ENCODE results near the gene AGBL4.
"Not testable (repeated sequence)": the region's sequence is repeated elsewhere in the genome, so short reads cannot be mapped to it uniquely, and the experiment has no call there.

The AGBL4 gene

DNA sequence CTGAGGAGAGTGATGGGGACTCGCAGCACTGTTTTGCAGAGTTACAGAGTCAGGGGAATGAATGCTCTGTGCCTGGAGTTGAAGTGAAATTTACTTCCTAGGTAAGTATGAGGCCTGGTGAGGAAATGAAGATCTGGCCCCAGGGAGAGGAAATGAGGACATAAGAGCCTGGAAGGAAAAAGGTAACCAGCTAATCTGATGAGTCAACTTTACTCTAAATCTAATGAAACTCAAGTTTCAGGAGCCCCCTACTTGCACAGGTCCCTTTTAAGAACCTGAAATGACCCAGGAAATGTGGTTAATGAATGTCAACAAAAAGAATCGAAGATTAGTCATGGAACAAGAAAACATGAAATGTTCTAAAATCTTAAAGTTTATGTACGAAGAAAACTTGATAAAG, 599.0 kb downstream of the AGBL4 start:
- no peak for DNase-seq

DNA sequence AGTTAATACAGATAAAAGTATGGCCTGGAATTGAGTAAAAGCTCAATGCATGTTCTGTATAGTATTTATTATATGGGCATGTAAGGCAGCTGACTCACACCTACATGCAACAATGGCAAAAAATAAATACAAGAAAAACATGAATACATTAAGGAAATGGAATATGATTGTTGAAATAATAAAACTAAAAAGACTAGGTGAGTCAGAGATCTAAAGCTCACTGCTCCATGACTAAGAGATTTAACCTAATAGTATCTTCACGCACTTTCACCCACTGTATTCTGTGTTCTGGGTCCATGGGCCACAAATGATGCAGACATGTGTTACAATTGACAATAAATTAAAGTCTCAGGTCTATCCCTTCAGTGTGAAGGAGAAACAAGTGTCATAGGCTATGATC, 607.0 kb downstream of the AGBL4 start:
- DNase-seq: no peak

DNA sequence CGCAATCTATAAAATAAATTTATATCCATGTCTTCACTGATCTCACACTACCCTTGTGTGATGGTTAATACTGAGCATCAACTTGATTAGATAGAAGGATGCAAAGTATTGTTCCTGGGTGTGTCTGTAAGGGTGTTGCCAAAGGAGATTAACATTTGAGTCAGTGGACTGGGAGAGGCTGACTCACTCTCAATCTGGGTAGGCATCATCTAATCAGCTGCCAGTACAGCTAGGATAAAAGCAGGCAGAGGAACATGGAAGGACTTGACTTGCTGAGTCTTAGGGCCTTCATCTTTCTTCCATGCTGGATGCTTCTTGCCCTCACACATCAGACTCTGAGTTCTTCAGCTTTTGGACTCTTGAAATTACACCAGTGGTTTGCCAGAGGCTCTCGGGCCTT, 615.4 kb downstream of the AGBL4 start:
- DNase-seq: no peak

DNA sequence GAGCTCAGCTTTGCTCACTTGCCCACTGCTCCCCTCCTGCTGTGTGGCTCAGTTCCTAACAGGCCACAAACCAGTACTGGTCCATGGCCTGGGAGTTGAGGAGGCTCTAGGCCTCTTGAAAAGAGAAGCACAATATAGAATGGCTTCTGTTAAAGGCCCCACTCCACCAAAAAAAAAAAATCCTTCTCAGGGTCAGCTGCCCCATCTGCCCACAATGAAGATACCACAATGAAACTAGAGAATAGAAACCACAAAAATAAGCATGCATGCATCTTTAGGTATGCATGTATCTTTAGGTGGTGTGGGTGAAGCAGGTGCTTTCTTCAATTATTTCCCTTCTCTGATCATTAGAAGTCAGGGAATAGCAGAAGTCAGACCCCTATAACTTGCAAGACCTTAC, 626.7 kb downstream of the AGBL4 start:
- DNase-seq: no peak

DNA sequence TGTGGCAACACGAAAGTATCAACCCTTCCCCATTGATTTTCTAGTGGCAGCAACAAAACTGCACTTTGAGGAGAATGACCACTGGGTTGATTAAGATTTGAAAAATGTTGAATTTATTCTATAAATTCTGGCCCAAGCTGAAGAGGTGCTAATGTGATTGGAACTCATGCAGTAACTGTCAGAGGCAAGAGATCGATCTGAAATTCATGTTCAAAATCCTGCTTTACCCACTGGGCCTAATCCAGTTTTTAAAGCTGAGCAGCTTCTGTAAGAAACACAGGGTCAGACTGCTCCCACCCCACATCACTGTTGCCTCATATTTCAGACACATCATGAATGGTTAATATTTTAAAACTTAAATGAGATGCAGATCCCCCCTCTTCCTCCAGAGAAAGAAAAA, 629.6 kb downstream of the AGBL4 start:
- no peak for DNase-seq

DNA sequence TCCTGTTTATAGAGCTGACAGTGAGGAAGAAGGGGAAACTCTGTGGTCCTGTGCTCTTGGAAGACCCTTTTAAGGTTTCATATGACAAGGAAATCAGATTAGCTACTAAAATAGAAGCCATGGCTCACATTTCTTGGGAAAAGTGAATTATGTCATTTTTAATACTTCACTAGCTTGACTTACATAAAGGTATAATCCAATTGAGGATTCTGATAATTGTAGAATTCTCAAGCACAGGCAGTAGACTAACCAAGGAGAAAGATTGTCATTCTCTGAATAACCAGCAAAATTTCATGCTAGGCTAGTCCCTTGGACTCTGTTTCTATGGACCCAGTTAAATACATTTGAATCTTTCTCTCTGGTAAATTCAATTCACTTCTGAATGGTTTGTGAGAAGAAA, 634.1 kb downstream of the AGBL4 start:
- no peak for DNase-seq

DNA sequence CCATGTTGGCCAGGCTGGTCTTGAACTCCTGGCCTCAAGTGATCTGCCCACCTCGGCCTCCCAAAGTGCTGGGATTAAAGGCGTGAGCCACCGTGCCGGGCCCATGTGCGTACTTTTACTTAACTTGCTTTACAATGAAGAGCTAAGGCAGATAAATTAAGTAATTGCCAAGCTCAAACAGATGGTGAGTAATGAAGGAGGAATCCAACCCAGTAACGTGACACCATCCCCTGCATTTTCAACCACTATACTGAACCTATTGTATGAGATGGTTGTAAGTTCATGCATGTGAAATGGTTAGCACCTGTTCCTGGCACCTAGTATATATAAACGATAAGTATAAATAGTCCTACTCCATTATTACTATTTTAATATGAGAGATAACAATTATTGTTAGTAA, 659.1 kb downstream of the AGBL4 start:
- DNase-seq: no peak

DNA sequence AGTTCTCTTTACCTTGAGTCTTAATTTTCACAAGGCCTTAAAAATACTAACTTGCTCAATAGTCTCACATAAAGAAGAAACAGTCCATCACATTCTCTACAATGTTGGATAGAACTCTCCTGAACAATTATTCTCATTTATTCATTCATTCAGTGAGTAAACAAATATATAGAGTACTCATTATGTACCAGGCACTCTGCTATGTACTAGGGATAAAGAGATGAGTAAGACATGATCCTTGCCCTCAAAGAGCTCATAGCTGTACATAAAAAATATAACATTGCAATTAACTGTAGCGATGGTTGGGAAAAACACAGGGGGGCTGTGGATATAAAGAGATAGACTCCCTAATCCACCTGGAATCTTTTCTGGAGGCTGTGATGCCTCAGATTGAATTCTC, 660.1 kb downstream of the AGBL4 start:
- DNase-seq: no peak

DNA sequence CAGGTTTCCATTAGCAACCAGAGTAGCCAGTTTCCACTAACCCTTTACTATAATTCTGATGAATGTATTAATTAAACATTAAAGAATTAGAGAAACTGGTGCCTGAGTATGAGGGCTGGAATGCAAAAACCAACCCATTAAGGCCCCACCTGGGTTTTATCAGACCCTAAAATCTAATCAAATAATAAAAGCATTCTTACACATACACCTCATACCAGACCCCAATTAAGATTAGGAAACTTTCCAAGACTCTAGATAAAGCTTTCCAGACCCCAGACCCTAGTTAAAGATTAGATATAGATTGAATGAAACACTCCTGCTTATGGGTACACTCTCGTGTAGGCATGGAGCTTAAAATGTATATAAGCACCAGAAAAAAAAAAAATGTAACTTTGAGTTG, 665.7 kb downstream of the AGBL4 start:
- DNase-seq: no peak

DNA sequence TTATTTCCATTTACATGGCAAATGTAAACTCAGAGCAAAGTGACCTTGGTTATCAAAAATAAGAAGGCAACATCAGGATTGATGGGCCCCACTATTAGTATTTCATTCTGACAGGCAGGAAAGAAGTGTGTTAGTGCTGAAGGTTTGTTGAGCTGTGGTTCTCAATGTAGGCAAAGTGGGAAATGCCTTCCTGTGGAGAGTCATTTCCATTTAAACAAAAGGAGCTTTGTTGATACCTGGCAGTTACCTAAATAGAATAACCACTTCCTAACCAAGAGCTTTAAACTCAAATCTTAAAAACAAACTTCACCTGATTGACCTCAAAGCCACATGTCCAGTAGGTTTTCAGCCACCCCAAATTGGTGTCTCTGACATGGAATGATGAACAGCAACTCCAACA, 667.2 kb downstream of the AGBL4 start:
- no peak for DNase-seq

DNA sequence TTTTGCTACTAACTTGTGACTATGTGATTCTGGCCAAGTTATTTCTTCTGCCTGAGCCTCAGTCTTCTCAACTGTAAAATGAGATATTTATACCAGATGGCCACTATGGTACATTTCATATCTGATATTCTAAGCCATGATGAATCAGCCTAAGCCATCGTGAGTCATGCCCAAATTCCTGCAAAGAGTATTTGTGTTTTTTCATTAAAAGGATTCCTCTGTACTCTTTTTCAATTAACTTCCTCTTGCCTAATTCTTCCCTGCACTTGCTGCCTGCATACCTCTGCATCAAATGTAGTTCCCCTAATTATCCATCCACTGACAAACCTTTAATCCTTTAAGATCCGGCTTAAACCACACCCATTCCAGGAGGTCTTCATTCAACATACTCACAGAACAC, 672.0 kb downstream of the AGBL4 start:
- no peak for DNase-seq

DNA sequence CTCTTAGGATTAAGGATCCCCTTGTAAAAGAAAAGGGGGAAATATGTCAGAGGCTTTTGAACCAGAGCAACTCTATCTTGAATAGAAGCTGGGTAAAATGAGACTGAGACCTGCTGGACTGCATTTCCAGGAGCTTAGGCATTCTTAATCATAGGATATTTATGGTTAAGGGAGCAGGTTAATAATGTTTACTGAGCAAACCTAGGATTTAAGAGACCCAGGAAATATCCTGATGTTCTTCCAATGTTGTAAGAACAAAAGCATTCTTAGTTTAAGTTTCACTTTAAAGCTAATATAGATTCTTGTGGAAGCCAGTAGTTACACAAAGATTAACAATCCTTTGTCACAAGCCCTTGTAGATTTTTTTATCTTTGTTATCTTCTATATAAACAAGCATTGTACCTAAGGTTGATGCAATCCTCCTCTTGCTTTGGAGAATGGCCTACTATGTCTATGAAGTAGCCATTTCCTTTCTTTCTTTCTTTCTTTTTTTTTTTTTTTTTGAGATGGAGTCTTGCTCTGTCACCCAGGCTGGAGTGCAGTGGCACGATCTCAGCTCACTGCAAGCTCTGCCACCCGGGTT, 676.9 kb downstream of the AGBL4 start:
- no peak for DNase-seq

DNA sequence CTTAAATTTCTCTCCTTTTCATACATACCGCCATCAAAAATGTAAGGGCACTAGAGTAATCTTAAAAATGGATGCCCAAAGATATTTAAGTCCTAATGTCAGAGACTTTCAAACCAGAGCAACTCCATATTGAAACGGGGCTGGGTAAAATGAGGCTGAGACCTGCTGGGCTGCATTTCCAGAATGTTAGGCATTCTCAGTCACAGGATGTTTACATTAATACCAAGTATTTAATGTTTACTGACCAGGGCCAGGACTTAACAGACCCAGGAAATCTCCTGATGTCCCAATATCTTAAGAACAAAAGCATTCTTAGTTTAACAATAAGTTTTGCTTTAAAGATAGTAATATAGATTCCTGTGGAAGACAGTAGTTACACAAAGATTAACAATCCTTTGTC, 683.2 kb downstream of the AGBL4 start:
- DNase-seq: no peak

DNA sequence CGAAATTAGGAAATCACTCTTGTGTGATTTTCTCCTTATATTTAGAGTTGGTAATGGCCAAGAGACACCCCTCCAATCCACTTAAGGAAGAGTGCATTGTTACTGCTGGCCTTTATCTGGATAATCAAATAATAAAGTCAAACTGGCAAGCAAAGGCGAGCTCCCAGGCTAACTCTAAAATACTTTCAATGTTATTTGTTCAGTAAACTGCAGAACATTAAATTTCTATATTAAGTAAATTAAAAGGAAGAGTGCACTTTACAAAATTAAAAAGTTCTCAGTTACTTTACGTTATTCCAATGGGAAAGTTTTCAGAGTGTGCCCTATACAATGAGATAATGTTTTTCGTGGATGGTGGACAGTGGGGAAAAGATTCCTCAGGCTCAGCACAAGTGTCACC, 684.7 kb downstream of the AGBL4 start:
- DNase-seq: no peak

DNA sequence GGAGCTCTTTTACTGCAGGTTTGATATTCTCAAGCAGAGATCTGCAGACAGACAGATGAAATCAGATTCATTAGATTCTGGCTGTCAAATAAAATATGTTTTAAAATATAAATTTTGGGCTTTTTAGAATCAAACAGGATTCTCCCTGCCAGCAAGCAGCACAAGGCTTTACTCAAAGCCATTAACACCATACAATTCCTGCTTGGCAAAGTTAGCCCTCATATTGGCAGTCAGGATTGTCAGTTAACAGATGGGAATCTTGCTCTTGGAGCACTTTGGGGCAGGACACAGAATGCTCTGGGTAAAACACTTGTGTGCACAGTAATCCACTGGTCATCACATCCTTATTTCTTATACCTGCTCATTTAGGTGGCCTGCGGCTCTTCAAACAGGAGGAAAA, 686.5 kb downstream of the AGBL4 start:
- no peak for DNase-seq

DNA sequence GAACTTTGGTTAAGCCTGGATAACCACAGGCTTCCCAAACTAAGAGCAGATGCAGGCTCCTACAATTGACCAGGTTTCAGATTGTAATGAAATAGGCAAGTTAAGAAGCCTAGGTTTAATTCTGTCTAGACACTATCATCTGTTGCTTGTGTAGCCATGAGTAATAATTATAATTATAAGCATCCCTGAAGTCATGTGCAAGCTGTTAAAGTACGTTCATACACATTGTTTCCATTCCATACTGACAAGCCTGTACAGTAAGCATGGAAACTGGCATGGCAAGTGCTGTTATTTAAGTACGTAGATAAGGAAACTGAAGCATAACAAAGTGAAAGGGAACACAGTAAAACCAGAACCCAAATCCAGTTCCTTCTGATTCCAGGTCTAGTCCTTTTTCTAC, 689.8 kb downstream of the AGBL4 start:
- DNase-seq: no peak

DNA sequence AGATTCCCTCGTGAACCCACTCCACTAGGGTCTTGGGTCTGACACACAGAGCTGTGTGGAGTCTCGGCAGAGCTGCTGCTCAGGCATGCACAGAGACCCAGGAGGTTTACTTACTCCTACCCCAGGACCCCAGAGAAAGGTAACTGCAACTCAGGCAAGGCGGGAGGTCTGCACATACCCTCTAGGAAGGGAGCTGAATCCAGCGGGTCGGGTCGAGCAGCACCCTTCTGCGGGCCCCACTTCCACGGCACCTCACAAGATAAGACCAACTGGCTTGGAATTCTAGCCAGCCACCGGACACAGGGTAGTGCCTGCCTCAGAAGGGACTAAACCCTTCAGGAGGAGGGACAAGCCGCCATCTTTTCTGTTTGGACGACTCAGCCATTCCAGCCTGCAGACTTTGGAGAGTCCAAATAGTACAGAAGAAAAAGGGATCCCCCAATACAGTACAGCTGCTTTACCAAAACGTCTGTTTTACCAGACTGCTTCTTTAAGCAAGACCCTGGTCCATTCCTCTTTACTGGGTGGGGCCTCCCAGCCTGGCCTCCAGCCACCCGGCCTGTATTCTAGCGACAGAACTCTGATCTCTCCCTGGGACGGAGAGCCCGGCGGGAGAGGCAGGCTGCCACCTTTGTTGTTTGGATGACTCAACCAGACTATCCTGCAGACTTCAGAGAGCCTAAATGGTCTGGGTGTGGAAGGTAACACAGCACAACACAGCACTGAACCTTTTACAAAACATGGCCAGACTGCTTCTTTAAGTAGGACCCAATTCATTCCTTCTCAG, 692.5 kb downstream of the AGBL4 start:
- DNase-seq: no peak

DNA sequence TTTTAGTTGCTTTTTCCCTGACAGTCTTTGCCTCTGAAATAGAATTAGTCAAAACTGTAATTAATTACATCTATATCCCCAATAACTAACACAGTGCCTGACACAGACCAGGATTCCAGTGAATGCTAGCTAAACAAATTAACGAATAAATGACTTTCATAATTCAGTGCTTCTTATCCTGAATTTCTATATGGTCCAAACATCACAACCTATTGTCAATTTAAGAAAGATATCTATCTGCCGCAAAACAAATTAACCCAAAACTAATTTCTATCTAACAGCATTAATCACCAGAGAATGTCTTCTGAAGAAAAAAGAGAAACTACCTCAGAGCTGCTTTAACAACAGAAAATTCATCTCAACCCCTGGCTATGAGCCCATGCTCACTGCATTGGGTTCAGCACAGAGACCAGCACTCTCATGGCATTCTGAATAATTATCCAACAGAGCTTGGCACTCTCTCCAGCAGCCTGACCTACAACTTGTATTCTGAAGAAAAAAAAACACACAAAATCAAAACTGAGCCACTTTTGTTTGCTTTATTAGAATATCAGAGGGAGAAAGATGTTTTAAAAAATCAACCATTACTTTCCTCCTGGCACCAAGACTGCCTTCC, 699.7 kb downstream of the AGBL4 start:
- no peak for DNase-seq

DNA sequence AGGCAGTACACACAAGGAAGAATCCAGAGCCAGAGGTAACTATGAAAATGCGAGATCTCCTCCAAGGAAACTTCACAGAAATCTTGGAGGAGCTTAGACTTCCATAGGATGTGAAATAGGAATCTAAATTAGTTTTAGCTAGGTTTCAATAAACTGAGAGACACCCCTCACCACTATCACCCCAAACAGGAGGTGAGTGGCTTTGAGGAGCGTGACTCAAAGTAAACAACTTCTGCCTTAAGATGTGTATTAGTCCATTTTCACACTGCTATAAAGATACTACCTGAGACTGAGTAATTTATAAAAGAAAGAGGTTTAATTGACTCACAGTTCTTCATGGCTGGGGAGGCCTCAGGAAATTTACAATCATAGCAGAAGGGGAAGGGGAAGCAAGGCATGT, 703.3 kb downstream of the AGBL4 start:
- not testable (repeated sequence) for DNase-seq

DNA sequence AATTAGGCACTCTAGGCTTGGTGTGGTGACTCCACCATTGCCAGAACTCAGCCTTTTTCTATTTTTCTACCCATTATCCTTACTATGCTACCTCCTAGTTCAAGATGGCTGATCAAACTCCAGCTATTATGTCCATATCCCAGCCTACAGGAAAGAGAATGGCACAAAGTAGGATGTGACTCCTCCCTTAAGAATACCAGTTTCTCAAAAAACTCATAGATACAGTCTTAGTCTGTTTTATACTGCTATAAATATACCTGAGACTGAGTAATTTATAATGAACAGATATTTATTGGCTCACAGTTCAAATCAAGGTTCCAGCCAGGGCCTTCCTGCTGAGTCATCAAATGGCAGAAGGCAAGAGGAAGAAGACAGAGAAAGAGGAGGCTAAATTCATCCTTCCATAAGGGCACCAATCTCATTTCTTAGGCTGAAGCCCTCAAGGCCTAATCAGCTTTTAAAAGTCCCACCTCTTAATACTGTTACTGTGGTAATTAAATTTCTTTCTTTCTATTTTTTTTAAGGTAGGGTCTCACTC, 704.3 kb downstream of the AGBL4 start:
- no peak for DNase-seq

DNA sequence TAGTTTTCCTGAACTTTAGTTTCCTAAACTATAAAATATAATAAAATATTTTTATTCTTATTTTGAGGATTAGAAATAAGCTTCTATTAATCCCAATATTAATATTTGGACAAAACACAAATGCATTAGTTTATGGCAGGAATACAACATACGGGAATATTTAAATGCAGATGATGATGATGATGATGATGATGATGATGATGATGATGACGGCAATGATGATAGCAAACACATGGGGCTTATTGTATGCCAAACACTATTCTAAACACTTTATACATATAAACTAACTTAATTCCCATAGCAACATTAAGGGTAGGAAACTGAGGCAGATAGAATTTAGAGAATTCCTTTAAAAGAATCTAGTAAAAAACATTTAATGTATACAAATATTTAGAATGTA, 705.5 kb downstream of the AGBL4 start:
- DNase-seq: no peak

DNA sequence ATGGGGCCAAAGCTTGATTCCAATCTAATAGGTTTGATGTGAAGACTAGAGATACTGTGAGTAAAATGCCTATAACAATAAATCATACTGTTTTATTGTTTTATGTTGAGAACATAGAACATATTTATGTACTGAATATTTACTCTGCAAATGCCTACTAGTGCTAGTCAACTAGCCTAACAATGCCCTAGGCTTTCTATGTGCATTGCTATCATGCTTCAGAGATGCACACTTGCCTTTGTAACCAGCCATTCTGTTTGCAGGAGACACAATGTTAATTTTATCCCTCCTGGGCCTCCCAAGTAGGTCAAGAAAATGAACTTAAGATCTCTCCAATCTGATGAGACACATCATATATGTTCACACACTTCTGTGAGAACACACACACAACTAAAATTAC, 716.3 kb downstream of the AGBL4 start:
- DNase-seq: no peak

DNA sequence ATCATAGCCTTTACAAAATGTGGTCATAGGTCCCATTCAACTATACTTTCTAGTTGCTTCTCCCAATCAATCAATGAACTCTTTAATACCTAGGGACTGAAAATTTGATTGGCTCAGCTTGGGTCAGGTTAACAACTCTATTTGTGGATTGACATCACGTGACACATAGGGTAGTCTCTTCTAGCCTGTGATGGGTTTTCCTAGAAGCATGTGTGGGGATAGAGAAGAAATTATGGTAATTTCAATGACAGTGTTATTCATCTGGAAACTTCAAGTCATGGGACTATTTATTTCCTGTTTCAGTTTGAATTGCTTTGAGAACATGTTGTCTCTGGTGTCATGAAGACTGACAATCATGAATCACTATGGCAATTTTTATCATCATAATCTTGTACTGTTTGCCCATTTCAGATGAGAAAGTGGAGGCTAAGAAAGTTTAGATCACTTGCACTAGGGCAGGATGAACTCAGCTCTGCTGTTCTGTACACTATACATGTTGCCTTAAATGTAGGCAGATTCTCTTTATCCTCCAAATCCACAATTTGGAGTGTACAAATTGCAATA, 717.2 kb downstream of the AGBL4 start:
- DNase-seq: no peak

DNA sequence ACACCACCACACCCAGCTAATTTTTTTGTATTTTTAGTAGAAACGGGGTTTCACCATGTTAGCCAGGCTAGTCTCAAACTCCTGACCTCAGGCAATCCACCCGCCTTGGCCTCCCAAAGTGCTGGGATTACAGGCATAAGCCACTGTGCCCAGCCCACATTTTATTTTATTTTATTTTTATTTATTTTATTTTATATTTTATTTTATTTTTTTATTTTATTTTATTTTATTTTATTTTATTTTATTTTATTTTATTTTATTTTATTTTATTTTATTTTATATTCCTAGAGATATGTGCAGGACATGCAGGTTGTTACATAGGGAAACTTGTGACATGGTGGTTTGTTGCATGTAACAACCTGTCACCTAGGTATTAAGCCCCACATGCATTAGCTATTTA, 721.4 kb downstream of the AGBL4 start:
- not testable (repeated sequence) for DNase-seq

Measured in activated CD4-positive, alpha-beta T cell treated with anti-CD3 and anti-CD28 coated beads for 1 hour (primary cell).